M059J (cell line): Measurements from ENCODE around the gene GFRA4. TPM values are rescaled to one million over a fixed set of nuclear protein-coding genes. Genes with fewer than 3 reads are reported as not detected.

Source experiments
- DNase-seq: peaks from one replicate; pipeline ENCODE4 v3.0.0-alpha.2; 2012; ENCODE audit warnings: low read depth
- total RNA-seq: library from RNA; depleted of rRNA; stranded (reverse); fragments of >200 nt; shearing (Covaris generic); gene quantifications from 2 replicates; pipeline ENCODE4 v1.2.3, GENCODE V29; 2014

GFRA4 gene
- total RNA-seq, 1 experiment from 2014 or later, result not detected

GRCh38 chr20:3694864-3695263, 31.7 kb upstream of the GFRA4 start:
- no peak for DNase-seq

DNA sequence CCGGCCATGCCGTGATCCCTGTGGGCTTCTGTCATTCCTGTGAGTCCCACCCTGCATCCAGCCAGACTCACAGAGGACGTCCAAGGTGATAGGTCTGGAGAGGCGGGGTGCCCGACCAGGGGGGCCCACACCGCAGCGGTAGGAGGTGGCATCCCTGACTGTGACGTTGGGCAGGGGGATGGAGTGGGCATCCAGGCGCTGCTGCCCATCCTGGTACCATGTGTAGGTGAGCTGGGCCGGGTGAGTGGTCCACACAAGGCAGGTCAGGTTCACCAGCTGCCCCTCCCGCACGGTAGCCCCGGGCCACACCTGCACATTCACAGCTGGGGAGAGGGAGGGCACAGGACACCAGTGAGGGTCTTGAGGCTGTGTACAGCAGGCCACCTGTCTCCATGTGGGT, 30.2 kb upstream of the GFRA4 start:
- DNase-seq, result no peak

DNA sequence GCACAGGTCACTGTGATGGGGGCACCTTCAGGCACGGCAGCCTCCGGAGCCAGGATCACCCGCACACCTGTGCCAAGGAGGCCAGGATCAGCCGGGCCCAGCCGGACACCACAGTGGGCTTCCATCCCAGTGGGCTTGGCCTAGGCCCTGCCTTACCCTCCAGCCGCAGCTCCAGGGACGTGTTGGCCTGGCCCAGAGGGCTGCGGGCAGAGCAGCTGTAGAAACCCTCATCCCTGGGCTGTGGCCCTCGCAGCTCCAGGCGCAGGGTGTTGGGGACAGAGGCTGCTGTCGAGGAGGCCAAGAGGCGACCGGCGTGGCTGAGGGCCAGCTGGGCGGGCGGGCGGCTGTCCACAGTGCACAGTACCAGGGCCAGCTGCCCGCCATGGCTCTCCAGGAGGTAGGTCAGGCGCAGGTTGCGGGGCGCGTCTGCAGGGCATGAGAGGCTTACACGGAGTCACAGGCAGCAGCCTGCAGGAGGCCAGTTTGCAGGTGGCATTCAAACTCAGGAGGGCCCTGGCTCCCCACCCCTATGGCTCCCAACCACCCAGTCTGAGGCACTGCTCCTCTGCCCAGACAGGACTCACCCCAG, 29.6 kb upstream of the GFRA4 start:
- DNase-seq, result no peak

GRCh38 chr20:3691897-3692296, 28.7 kb upstream of the GFRA4 start:
- DNase-seq, result no peak

DNA sequence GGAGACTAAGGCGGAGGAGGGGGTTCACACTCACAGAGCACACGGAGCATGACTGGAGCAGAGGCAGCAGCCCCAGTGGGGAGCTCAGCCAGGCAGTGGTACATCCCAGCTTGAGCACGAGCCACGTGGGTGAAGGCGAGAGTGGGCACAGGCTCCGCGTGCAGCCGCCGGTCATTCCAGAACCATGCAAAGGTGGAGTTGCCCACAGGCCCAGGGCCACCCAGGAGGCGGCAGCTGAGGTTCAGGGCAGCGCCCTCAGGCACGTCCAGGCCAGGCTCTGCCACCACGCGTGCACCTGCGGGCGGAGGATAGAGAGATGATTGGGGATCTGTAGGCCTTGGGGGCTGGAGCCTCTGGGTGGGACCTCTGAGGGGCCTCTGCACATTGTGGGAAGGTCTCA, 28.1 kb upstream of the GFRA4 start:
- no peak for DNase-seq

- no peak for DNase-seq
Measured at GRCh38 chr20:3690413-3690812, 27.2 kb upstream of the GFRA4 start.

DNA sequence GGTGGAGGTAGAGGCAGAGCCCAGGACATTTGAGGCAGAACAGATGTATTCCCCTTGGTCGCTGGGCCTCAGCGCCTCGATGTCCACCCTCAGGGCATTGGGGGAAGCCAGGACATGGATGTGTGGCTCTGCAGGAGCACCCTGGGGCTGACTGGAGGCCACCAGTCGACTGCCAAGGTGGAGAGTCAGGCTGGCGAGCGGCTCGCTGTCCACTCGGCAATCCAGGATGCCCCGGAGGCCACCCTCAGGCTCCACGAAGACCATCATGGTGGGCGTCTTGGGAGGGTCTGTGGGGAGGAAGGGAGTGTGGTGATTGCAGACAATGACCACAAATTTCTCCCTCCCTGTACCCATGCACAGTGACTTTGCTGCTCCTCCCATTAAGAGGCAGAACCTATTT, 26.8 kb upstream of the GFRA4 start:
- no peak for DNase-seq

- DNase-seq, result peak; percentile 78
Measured at GRCh38 chr20:3687655-3688054, 24.5 kb upstream of the GFRA4 start.

GRCh38 chr20:3686867-3687321, 23.7 kb upstream of the GFRA4 start:
- DNase-seq, result peak; percentile 95

DNA sequence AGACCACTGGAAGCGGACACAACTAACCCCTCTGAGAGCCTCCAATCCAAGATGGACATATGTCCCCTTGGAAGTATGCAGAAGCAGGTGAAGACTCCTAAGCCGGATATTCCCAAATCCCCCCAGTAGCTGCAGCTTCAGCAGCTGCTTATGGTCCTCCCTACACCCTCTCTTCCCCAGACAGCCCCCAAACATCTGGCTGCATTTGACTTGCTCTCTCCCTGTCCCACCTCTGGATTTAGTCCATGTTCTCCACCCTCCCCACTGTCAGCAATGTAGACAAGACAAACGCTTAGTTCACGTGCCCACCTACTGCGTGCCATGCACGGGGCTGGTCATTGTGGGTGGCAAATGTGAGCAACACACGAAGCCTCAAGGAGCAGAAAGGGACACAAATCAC, 23.2 kb upstream of the GFRA4 start:
- no peak for DNase-seq

DNA sequence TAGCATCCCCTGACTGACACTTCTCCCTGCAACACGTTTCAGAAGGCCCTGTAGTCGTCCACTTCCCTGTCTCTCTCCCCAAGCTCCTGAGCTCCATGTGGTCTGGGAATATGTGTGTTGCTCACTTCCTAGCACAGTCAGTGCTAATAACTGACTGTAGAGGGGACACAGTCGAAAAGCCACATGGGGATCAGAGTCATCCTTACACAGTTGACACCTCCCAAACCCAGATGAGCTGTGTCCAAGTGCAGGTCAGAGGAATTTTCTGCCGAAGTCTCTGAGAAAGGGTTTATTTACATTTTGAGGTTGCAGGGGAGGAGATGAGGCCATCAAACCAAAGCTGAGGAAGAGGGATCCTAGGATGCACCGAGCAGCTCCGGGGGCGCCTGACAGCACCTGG, 22.1 kb upstream of the GFRA4 start:
- peak; percentile 48 for DNase-seq

DNA sequence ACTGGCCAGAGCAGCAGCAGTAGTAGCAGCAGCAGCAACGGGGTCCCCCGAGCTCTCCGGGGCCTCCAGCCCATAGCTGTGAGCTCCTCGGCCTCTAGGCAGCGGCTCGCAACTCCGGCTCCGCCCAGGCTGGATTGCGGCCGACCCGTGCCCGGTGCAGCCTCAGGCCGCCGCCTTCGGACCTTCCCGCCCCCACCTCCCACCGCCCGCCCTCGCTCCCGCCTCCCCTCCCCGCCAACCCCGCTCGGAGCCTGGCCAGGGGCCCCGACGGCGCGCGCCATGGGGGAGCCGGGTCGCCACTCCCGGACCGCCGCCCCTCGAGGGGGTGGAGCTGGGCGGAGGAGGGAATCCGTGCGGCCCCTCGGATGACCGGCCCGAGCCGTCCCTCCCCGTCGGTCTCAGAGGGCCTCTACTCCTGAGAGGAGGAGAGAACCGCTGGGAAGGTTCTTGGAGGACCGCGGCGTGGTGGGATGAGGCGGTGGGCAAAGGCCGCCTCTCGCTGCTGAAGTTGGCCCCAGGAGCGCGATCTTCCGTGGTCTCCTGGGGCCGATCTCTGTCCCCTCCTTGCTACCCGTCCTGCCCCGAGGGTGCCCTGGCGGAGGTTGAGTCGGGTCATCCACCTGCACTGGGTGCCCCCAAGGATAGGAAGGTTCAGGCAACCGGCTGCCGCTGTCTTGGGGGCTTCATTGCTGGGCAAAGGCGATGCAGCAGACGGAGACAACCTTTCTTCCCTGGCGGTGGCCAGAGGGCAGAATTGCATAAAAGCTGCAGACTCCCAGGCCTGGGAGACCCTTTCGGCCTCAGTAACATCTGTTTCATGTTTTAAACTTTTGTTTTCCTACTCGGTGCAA, 19.0 kb upstream of the GFRA4 start, which contains the start of gene ADAM33:
Gene ADAM33, minus strand, starts transcription at position 80 of the 851 bp plus-strand sequence. Its CDS starts 6 bp downstream, at position 74.
- DNase-seq, result no peak

DNA sequence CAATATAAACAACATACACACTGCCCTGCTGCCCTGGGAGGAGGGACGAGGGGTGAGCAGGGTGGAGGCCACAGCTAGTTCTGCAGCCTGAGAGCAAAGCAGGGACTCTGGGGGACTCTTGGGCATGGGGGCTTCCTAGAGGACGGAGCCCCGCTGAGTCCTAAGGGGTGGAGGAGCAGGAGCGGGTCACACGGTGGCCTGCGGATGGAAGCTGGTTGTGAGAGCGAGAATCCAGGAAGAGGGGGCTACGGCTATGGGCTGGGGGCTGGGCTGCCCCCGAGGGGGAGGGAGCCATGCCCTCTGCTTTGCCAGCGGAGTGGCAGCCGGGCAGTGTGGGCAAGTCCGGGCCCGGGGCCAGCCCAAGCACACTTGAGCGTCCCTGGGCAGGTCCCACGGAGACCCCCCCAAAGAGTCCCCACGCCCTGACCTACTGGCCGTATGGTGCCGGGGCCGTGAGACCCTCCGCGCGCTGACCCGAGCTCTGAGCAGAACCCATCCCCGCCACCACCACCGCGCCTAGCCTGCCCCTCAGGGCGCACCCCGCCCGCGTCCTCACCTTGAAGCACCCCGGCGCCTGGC, 18.2 kb upstream of the GFRA4 start:
- DNase-seq, result no peak

- no peak for DNase-seq
Measured at GRCh38 chr20:3680701-3681351, 17.6 kb upstream of the GFRA4 start.

- peak; percentile 80 for DNase-seq
Measured at GRCh38 chr20:3679749-3680700, 16.8 kb upstream of the GFRA4 start.

- DNase-seq, result no peak
Measured at GRCh38 chr20:3678856-3679720, 15.9 kb upstream of the GFRA4 start.

GRCh38 chr20:3678198-3678597, 15.0 kb upstream of the GFRA4 start:
- no peak for DNase-seq

DNA sequence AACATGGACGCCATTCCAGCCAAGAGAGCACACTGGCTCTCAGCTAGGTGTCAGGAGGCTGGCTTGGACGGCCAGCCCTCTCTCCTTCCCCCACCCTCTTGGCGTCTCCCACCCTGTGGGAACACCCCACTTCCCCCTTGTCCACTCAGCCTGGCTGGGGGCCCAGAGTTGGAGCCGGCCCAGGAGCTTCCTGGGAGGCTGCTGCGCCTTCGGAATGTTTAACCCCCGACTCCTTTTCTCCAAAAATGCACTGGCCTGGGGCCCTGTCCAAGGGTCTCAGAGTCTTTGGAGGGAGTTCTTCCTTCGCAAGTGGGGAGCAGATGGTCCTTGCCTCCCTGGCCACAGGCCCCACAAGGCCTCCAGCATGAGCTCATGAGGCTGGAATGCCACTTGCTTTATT, 14.5 kb upstream of the GFRA4 start:
- no peak for DNase-seq

DNA sequence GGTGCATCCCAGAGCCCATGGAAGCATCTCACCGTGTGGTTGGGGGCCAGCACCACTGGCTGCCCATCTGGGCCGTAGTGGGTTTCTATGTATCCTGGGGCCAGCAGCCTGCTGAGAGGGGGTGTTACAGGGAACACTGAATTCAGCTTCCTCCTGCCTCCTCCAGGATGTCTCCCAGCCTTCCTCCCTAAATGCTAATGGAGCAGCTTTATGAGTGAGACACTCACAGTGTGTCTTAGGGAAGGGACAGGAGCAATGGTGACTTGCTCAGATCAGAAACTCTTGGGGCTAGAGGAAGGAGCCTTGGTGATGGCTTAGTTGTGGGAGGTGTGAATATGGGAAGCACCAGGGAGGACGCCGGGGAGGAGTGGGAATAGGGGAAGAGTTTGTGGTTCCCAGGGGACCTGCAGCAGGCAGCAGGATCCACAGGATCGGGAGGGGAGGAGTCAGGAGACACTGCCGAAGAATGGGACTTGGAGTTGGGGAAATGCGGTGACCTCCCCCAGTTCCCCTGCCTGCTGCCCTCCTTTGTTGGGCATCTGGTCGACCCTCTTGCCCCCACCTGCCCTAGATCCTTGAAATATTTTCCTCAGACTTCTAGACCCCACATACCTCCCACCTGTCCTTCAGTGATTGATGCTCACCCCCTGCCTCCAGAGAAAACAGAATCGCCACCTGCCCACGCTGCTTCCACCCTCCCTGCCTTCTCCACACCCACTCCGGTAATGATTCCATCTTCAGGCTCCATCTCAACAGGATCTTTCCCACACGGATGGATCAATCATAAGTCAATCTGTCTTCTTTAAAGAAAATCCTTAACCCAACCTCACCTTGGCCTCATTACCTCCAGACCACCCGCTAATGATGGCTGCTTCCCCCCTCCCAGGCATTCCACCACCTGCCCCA, 12.0 kb upstream of the GFRA4 start:
- no peak for DNase-seq
